GM23338 (cell line): Measurements from ENCODE around the gene GLRX. TPM values are rescaled to one million over a fixed set of nuclear protein-coding genes. Genes with fewer than 3 reads are reported as not detected.
A peak's percentile ranks its signal among the peaks of the same experiment; 100 is the strongest.

Experiments
- ATAC-seq: fragments of 200-7000 bp; cut with Tn5 transposase; 3 replicates; pipeline ENCODE4 v1.9.1; 2020
- DNase-seq: peaks from one replicate; pipeline ENCODE4 v3.0.0-alpha.2; 2015; ENCODE audit warnings: low spot score
- H2AFZ ChIP-seq: fragments of 200-600 bp; sonication (generic); 2 replicates; pipeline ENCODE4 v1.8.0; 2016; ENCODE audit warnings: antibody characterized with exemption, mild to moderate bottlenecking, moderate library complexity
- H3F3A ChIP-seq: fragments of 200-600 bp; sonication (generic); replicated peaks from 2 replicates; pipeline ENCODE4 v1.8.0; 2017; ENCODE audit warnings: antibody characterized with exemption, mixed run types, low read depth
- H3K27ac ChIP-seq: fragments of 200-600 bp; sonication (generic); 2 replicates; pipeline ENCODE4 v1.6.1; 2016; ENCODE audit warnings: low read depth
- H3K27me3 ChIP-seq: fragments of 200-600 bp; sonication (generic); 2 replicates; pipeline ENCODE4 v1.8.0; 2016; ENCODE audit warnings: mild to moderate bottlenecking, mixed run types, moderate library complexity; ENCODE audit not compliant: insufficient read depth
- H3K36me3 ChIP-seq: fragments of 200-600 bp; sonication (generic); 2 replicates; pipeline ENCODE4 v1.8.0; 2016; ENCODE audit warnings: mild to moderate bottlenecking; ENCODE audit not compliant: insufficient read depth
- H3K4me1 ChIP-seq: fragments of 200-600 bp; sonication (generic); 2 replicates; pipeline ENCODE4 v1.8.0; 2016; ENCODE audit warnings: mild to moderate bottlenecking, moderate library complexity; ENCODE audit not compliant: insufficient read depth
- H3K4me2 ChIP-seq: fragments of 200-600 bp; sonication (generic); 2 replicates; pipeline ENCODE4 v1.7.1; 2017; ENCODE audit warnings: mixed run types
- H3K4me3 ChIP-seq: fragments of 200-600 bp; sonication (generic); 2 replicates; pipeline ENCODE4 v1.6.1; 2016; ENCODE audit warnings: mixed run types
- H3K79me2 ChIP-seq: fragments of 200-600 bp; sonication (generic); replicated peaks from 2 replicates; pipeline ENCODE4 v1.8.0; 2017; ENCODE audit warnings: mild to moderate bottlenecking; ENCODE audit not compliant: insufficient read depth
- H3K9me2 ChIP-seq: fragments of 200-600 bp; sonication (generic); 2 replicates; pipeline ENCODE4 v1.8.0; 2017; ENCODE audit not compliant: insufficient read depth
- H4K20me1 ChIP-seq: fragments of 200-600 bp; sonication (generic); replicated peaks from 2 replicates; pipeline ENCODE4 v1.8.0; 2017; ENCODE audit warnings: mild to moderate bottlenecking; ENCODE audit not compliant: insufficient read depth
- H3K27ac Mint-ChIP-seq: 2 replicates; pipeline ENCODE4 v1.8.0; 2020; ENCODE audit warnings: inconsistent platforms, mild to moderate bottlenecking, moderate library complexity, mixed read lengths
- H3K27me3 Mint-ChIP-seq: 3 replicates; pipeline ENCODE4 v1.8.0; 2022; ENCODE audit warnings: low read depth, mild to moderate bottlenecking, moderate library complexity, mixed read lengths, inconsistent platforms; ENCODE audit not compliant: insufficient read depth, poor library complexity
- H3K36me3 Mint-ChIP-seq: 3 replicates; pipeline ENCODE4 v1.8.0; 2021; ENCODE audit warnings: low read depth, mild to moderate bottlenecking, inconsistent platforms, moderate library complexity, mixed read lengths
- H3K4me1 Mint-ChIP-seq: 3 replicates; pipeline ENCODE4 v1.8.0; 2020; ENCODE audit warnings: mild to moderate bottlenecking, inconsistent platforms, mixed read lengths
- H3K4me3 Mint-ChIP-seq: 3 replicates; pipeline ENCODE4 v1.8.0; 2021; ENCODE audit warnings: moderate library complexity, mild to moderate bottlenecking, inconsistent platforms, mixed read lengths
- H3K9me3 Mint-ChIP-seq: 3 replicates; pipeline ENCODE4 v1.8.0; 2020; ENCODE audit warnings: moderate library complexity, mild to moderate bottlenecking, inconsistent platforms, mixed read lengths
- CREB1 ChIP-seq: fragments of 250-450 bp; sonication (Bioruptor Pico); IDR thresholded peaks from 2 replicates; pipeline ENCODE4 v1.5.0; 2020; ENCODE audit warnings: low read depth, mild to moderate bottlenecking, moderate library complexity
- EZH2phosphoT487 ChIP-seq: fragments of 200-600 bp; sonication (generic); IDR thresholded peaks from one replicate; pipeline ENCODE4 v1.8.1; 2018; ENCODE audit warnings: antibody characterized with exemption; ENCODE audit not compliant: unreplicated experiment
- POLR2AphosphoS5 ChIP-seq: IDR thresholded peaks from 2 replicates; pipeline ENCODE4 v1.6.1; 2016; ENCODE audit warnings: antibody characterized with exemption, low read depth
- ZNF114 ChIP-seq: fragments of 250-450 bp; sonication (Bioruptor Pico); IDR thresholded peaks from 2 replicates; pipeline ENCODE4 v1.5.0; 2020; ENCODE audit warnings: mild to moderate bottlenecking, moderate library complexity
- polyA plus RNA-seq: library from polyadenylated mRNA; unstranded; fragments of >200 nt; fragmentation: Nextera tagmentation; extraction: Ambion mirVana; gene quantifications from 2 replicates; pipeline ENCODE4 v1.2.1, GENCODE V29; 2016
- total RNA-seq: library from RNA; depleted of rRNA; stranded (reverse); fragments of >200 nt; shearing (Covaris generic); gene quantifications from 2 replicates; pipeline ENCODE4 v1.2.3, GENCODE V29; 2014
- TF ChIP-seq, protein P1 (sequence below), 2 experiments: fragments of 200-600 bp in 1 of 2; sonication (generic) in 1 of 2; conservative IDR thresholded peaks; 2 replicates each; pipeline versions ENCODE4 v1.5.1 to v1.6.1; 2016 to 2017; ENCODE audit warnings: antibody characterized with exemption in 2 of 2, low read depth in 2 of 2, mild to moderate bottlenecking in 2 of 2, moderate library complexity in 1 of 2
- TF ChIP-seq, protein P2 (sequence below): IDR thresholded peaks from 2 replicates; pipeline ENCODE4 v1.6.1; 2016; ENCODE audit warnings: antibody characterized with exemption

Gene GLRX
- total and polyA plus RNA-seq, 2 experiments from 2014 or later, result 9.5 to 42.2 TPM

DNA sequence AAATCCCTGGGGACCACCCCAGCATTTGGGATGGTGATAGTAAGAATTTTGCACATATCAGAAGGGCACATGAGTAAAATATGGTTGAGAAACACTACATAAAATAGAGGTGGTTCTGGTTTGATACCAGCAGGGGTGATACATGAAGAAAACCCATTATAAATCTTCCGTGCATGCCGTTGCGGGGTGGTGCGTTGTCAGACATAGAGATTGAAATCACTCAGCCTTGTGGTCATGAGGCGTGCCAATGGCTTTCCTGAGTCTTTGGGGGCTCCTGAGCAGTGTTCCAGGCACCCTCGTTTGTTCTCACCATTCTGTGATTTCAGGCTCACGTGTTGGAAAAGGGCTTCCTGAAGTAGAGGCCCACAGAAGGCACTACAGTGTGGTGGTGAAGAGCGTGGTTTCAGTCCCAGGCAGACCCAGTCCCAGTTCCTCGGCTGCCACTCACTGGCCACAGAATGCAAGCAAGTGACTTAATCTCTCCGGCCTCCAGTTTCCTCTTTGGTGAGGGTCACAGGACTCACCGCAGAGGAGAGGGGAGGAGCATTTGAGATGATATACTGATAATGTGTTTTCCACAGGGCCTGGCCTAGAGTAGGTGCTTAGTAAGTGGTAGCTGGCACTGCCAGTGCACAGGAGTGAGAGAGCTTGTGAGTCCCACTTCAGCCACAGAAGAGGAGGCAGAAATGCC is 20.5 kb upstream of the GLRX start:
- Histone ChIP-seq H3K9me2 (peaks cover 8% of the 10 kb centered on the region; the same call in 1 of the 2 replicates), H3K4me1 (no peaks in the 10 kb centered on the region), H3K79me2 (no peaks in the 10 kb centered on the region), H3K27me3 (no peaks in the 10 kb centered on the region), H3K36me3 (no peaks in the 10 kb centered on the region), H2AFZ (peak overlapping the region; percentile 90), H3K4me3 (no peak overlapping the region), H4K20me1 (no peaks in the 10 kb centered on the region), H3K27ac (no peak overlapping the region), H3F3A (no peaks in the 10 kb centered on the region), H3K4me2 (no peak overlapping the region)
- H3K4me3 Mint-ChIP-seq, result no peak overlapping the region
- no peaks in the 10 kb centered on the region for H3K36me3 Mint-ChIP-seq
- 0 out of 2 replicates have a peak overlapping the region, but pooled peaks have one; percentile 7 for H3K27ac Mint-ChIP-seq
- H3K4me1 Mint-ChIP-seq, result peaks cover 2% of the 10 kb centered on the region; the same call in 1 of the 3 replicates
- DNase-seq (peak; percentile 21), ATAC-seq (peak; percentile 47; the same call in 2 of the 3 replicates)
- TF ChIP-seq, protein P1, sequence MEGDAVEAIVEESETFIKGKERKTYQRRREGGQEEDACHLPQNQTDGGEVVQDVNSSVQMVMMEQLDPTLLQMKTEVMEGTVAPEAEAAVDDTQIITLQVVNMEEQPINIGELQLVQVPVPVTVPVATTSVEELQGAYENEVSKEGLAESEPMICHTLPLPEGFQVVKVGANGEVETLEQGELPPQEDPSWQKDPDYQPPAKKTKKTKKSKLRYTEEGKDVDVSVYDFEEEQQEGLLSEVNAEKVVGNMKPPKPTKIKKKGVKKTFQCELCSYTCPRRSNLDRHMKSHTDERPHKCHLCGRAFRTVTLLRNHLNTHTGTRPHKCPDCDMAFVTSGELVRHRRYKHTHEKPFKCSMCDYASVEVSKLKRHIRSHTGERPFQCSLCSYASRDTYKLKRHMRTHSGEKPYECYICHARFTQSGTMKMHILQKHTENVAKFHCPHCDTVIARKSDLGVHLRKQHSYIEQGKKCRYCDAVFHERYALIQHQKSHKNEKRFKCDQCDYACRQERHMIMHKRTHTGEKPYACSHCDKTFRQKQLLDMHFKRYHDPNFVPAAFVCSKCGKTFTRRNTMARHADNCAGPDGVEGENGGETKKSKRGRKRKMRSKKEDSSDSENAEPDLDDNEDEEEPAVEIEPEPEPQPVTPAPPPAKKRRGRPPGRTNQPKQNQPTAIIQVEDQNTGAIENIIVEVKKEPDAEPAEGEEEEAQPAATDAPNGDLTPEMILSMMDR (conservative IDR thresholded peaks at IDR 0.05; ENCODE audit: low read depth in 2 of 2), result peak in 1 of 2 experiments; percentile 41; a peak in 2 of 4 replicates
- no peak for TF ChIP-seq ZNF114 (CRISPR knock-in tag)
- no peaks in the 10 kb centered on the region for H3K27me3 Mint-ChIP-seq
- H3K9me3 Mint-ChIP-seq, result no peaks in the 10 kb centered on the region

DNA sequence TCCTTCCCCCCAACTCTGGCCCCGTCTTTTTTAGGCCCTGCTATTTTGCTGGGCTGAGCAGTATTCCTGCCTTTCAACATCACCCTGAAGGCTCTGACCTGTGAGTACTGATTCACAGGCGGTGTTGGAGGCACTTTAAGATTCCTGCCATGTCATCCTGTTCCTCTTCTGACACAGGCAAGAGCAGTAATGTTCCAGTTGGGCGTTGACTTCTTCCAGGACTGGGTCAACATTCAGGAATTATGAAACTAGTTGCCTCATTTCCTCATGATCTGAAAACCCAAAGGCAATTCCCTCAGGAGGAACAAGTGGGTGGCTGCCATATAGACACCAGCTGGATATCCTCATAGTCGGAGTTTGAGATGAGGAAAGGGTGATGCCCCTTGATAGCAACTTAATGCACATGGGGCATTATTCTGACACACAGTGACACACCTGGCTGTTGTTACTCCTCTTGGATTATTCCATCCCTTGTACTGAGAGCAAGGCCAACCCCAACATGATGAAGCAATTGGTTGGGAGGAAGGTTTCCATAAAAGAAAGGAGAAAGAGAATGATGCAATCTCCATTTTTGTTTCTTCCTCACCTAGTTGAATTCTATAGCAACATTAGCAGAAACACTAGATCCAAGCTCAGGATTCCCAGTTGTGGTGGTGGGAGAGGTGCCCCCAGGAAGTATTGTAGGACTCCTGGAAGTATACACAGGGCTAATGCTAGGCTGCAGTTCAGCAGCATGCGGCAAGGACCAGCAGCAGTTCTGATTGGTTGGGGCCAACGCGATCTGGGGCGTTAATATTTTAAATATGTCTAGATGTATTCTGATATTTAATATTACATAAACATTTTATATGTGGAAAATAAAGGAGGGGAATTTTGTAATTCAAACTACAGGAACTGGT is 19.6 kb upstream of the GLRX start:
- H3K4me1 Mint-ChIP-seq, result peaks cover 2% of the 10 kb centered on the region; the same call in 1 of the 3 replicates
- no peaks in the 10 kb centered on the region for H3K36me3 Mint-ChIP-seq
- ATAC-seq, result no peak

More for the DNA sequence above, 19.6 kb upstream of the GLRX start:
- no peak overlapping the region for H3K4me3 Mint-ChIP-seq
- Histone ChIP-seq H2AFZ (peak overlapping the region; percentile 80; the same call in 1 of the 2 replicates), H3K9me2 (peaks cover 8% of the 10 kb centered on the region; the same call in 1 of the 2 replicates), H3K4me2 (no peak overlapping the region), H4K20me1 (no peaks in the 10 kb centered on the region), H3K4me3 (no peak overlapping the region), H3K27ac (no peak overlapping the region), H3K27me3 (no peaks in the 10 kb centered on the region), H3K4me1 (no peaks in the 10 kb centered on the region), H3K36me3 (no peaks in the 10 kb centered on the region), H3F3A (no peaks in the 10 kb centered on the region), H3K79me2 (no peaks in the 10 kb centered on the region)
- no peaks in the 10 kb centered on the region for H3K27me3 Mint-ChIP-seq
- TF ChIP-seq CREB1 (CRISPR knock-in tag), result no peak
- TF ChIP-seq POLR2AphosphoS5, result no peak
- TF ChIP-seq, protein P2, sequence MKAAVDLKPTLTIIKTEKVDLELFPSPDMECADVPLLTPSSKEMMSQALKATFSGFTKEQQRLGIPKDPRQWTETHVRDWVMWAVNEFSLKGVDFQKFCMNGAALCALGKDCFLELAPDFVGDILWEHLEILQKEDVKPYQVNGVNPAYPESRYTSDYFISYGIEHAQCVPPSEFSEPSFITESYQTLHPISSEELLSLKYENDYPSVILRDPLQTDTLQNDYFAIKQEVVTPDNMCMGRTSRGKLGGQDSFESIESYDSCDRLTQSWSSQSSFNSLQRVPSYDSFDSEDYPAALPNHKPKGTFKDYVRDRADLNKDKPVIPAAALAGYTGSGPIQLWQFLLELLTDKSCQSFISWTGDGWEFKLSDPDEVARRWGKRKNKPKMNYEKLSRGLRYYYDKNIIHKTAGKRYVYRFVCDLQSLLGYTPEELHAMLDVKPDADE, result no peak
- TF ChIP-seq EZH2phosphoT487, result no peak
- no peaks in the 10 kb centered on the region for H3K9me3 Mint-ChIP-seq
- DNase-seq, result no peak
- H3K27ac Mint-ChIP-seq, result no peak overlapping the region
